IMR-90 (cell line): ENCODE results near the gene PPP1R15A. TPM values are rescaled to one million over a fixed set of nuclear protein-coding genes. Genes with fewer than 3 reads are reported as not detected.

Source experiments
- ATAC-seq: fragments of 200-7000 bp; cut with Tn5 transposase; 2 replicates; pipeline ENCODE4 v1.9.1; 2020; ENCODE audit warnings: low read depth, mild to moderate bottlenecking, moderate library complexity
- BruUV-seq: library from RNA; stranded (reverse); fragments of 400-500 nt; replicated peaks from 2 replicates; lab custom pipeline; 2021; lab: Mats Ljungman, UMichigan
- CTCF ChIA-PET: fragments of 300-600 bp; formaldehyde crosslinking; extraction: SDS; loops from one replicate; lab custom pipeline; 2021; ENCODE audit warnings: antibody characterized with exemption; lab: Yijun Ruan, JAX
- POLR2A ChIA-PET: fragments of 300-600 bp; sonication (Branson Sonifier 250); formaldehyde crosslinking; loops from one replicate; lab custom pipeline; 2022; ENCODE audit warnings: antibody characterized with exemption; ENCODE audit not compliant: unreplicated experiment; lab: Charles Lee
- DNase-seq: peaks from one replicate; pipeline ENCODE4 v3.0.0; 2013
- H2AFZ ChIP-seq: replicated peaks from 2 replicates; pipeline ENCODE3; 2013; ENCODE audit warnings: low read length, mild to moderate bottlenecking; ENCODE audit not compliant: poor library complexity
- H2AK5ac ChIP-seq: 2 replicates; pipeline ENCODE4 v1.6.1; 2013; ENCODE audit warnings: low read depth, low read length, inconsistent platforms
- H2AK9ac ChIP-seq: replicated peaks from 2 replicates; pipeline ENCODE3; 2013; ENCODE audit warnings: mild to moderate bottlenecking, low read depth, low read length, moderate library complexity; ENCODE audit not compliant: poor library complexity
- H2BK120ac ChIP-seq: 2 replicates; pipeline ENCODE4 v1.6.1; 2013; ENCODE audit warnings: low read depth, low read length, inconsistent platforms
- H2BK15ac ChIP-seq: 3 replicates; pipeline ENCODE4 v1.6.1; 2013; ENCODE audit warnings: low read depth, low read length, inconsistent platforms
- H2BK20ac ChIP-seq: 2 replicates; pipeline ENCODE4 v1.6.1; 2013; ENCODE audit warnings: low read depth, mild to moderate bottlenecking, inconsistent platforms, low read length, moderate library complexity
- H2BK5ac ChIP-seq: 2 replicates; pipeline ENCODE4 v1.6.1; 2013; ENCODE audit warnings: mild to moderate bottlenecking, low read depth, low read length, inconsistent platforms; ENCODE audit not compliant: poor library complexity, severe bottlenecking
- H3K14ac ChIP-seq: replicated peaks from 2 replicates; pipeline ENCODE4 v1.6.1; 2013; ENCODE audit warnings: low read depth, low read length, inconsistent platforms
- H3K18ac ChIP-seq: 2 replicates; pipeline ENCODE4 v1.6.1; 2013; ENCODE audit warnings: low read depth, low read length, control low read depth
- H3K23ac ChIP-seq: 2 replicates; pipeline ENCODE4 v1.6.1; 2013; ENCODE audit warnings: low read depth, low read length, inconsistent platforms
- H3K27ac ChIP-seq: 2 replicates; pipeline ENCODE4 v1.5.1; 2013; ENCODE audit warnings: mild to moderate bottlenecking, control low read depth, low read length; ENCODE audit not compliant: insufficient read depth
- H3K27me3 ChIP-seq: 2 replicates; pipeline ENCODE4 v1.6.1; 2013; ENCODE audit warnings: low read length; ENCODE audit not compliant: control insufficient read depth, insufficient read depth
- H3K36me3 ChIP-seq: 2 replicates; pipeline ENCODE4 v1.6.1; 2013; ENCODE audit warnings: low read length, mixed read lengths; ENCODE audit not compliant: control insufficient read depth, insufficient read depth
- H3K4ac ChIP-seq: 2 replicates; pipeline ENCODE4 v1.6.1; 2013; ENCODE audit warnings: low read depth, low read length, inconsistent platforms
- H3K4me1 ChIP-seq: 2 replicates; pipeline ENCODE4 v1.6.1; 2013; ENCODE audit warnings: low read length, mixed read lengths; ENCODE audit not compliant: control insufficient read depth, insufficient read depth
- H3K4me2 ChIP-seq: 2 replicates; pipeline ENCODE4 v1.6.1; 2013; ENCODE audit warnings: low read depth, mild to moderate bottlenecking, control low read depth, low read length, moderate library complexity
- H3K4me3 ChIP-seq: 2 replicates; pipeline ENCODE4 v1.5.1; 2013; ENCODE audit warnings: low read depth, mild to moderate bottlenecking, control low read depth, low read length, moderate library complexity; ENCODE audit not compliant: insufficient read depth
- H3K56ac ChIP-seq: 2 replicates; pipeline ENCODE4 v1.6.1; 2013; ENCODE audit warnings: low read length, inconsistent platforms; ENCODE audit not compliant: insufficient read depth; ENCODE audit errors: extremely low read depth
- H3K79me1 ChIP-seq, 2 experiments: 2 replicates each; pipeline ENCODE4 v1.6.1; 2013; ENCODE audit warnings: low read length in 2 of 2, inconsistent platforms in 1 of 2, low read depth in 1 of 2
- H3K9ac ChIP-seq: 2 replicates; pipeline ENCODE4 v1.6.1; 2013; ENCODE audit warnings: low read depth, low read length, control low read depth
- H3K9me1 ChIP-seq: 2 replicates; pipeline ENCODE4 v1.6.1; 2013; ENCODE audit warnings: low read length, inconsistent platforms; ENCODE audit not compliant: insufficient read depth
- H3K9me3 ChIP-seq: 2 replicates; pipeline ENCODE4 v1.6.1; 2013; ENCODE audit warnings: low read length; ENCODE audit not compliant: control insufficient read depth, insufficient read depth
- H4K20me1 ChIP-seq: 2 replicates; pipeline ENCODE4 v1.6.1; 2013; ENCODE audit warnings: low read length, inconsistent platforms; ENCODE audit not compliant: insufficient read depth
- H4K5ac ChIP-seq: 2 replicates; pipeline ENCODE4 v1.6.1; 2013; ENCODE audit warnings: mild to moderate bottlenecking, low read depth, low read length, control low read depth
- H4K8ac ChIP-seq, 2 experiments: 2 replicates each; pipeline ENCODE4 v1.6.1; 2013; ENCODE audit warnings: low read depth in 2 of 2, low read length in 2 of 2, control low read depth in 1 of 2, inconsistent platforms in 1 of 2
- H4K91ac ChIP-seq: 2 replicates; pipeline ENCODE4 v1.6.1; 2013; ENCODE audit warnings: low read depth, low read length, inconsistent platforms; ENCODE audit not compliant: insufficient read depth
- CEBPB ChIP-seq: IDR thresholded peaks from 2 replicates; pipeline ENCODE4 v1.6.1; 2012; ENCODE audit warnings: low read depth, low read length, improper control_type of control experiment
- MXI1 ChIP-seq: IDR thresholded peaks from 2 replicates; pipeline ENCODE4 v1.6.1; 2012; ENCODE audit warnings: low read depth, mild to moderate bottlenecking, low read length, moderate library complexity, borderline replicate concordance
- RAD21 ChIP-seq: IDR thresholded peaks from 2 replicates; pipeline ENCODE4 v1.6.1; 2012; ENCODE audit warnings: low read length, improper control_type of control experiment
- RFX5 ChIP-seq: IDR thresholded peaks from 2 replicates; pipeline ENCODE4 v1.8.0; 2012; ENCODE audit warnings: low read depth, mild to moderate bottlenecking, low read length, moderate library complexity
- SMC3 ChIP-seq: fragments of 150-350 bp; IDR thresholded peaks from 2 replicates; pipeline ENCODE4 v1.6.1; 2016; ENCODE audit warnings: low read depth, mild to moderate bottlenecking, antibody characterized with exemption, low read length, moderate library complexity
- WGBS, 2 experiments: methylation state at CpG; one replicate each; pipeline versions ENCODE4 v1.1.5 to v1.1.7; 2013; ENCODE audit warnings: missing lambda C conversion rate in 2 of 2; ENCODE audit not compliant: insufficient read length in 1 of 2; ENCODE audit errors: extremely low coverage in 2 of 2; 5-methylcytosine and 5-hydroxymethylcytosine counted together
- dilution Hi-C: fragments of 300-500 bp; cut with HindIII; formaldehyde crosslinking; loops from one replicate; pipeline ENCODE4 v1.14.3; 2018; ENCODE audit warnings: low sequenced_read_pairs; ENCODE audit not compliant: unreplicated experiment
- in situ Hi-C: fragments of 300-500 bp; cut with MboI; formaldehyde crosslinking; loops from 3 replicates; pipeline ENCODE4 v1.14.3; 2019; ENCODE audit warnings: low sequenced_read_pairs, inconsistent platforms, mixed read lengths
- intact Hi-C: fragments of 100-400 bp; cut with micrococcal nuclease; formaldehyde crosslinking; loops from 2 replicates; pipeline ENCODE4 v1.10.0; 2022
- polyA plus RNA-seq, 3 experiments: library from polyadenylated mRNA; depleted of rRNA; stranded (reverse); fragments of >200 nt; gene quantifications; 2 replicates each; pipeline ENCODE4 v1.2.3, GENCODE V29; 2012; ENCODE audit warnings: low replicate concordance in 1 of 3
- total RNA-seq: library from RNA; depleted of rRNA; stranded (reverse); fragments of >200 nt; gene quantifications from 2 replicates; pipeline ENCODE4 v1.2.3, GENCODE V29; 2012

Gene PPP1R15A
- total and polyA plus RNA-seq, 2 of the 4 experiments (the other 2 are of a cell fraction), result 26.7 to 87.7 TPM

- no peak for TF ChIP-seq SMC3
Observed at GRCh38 chr19:48867123-48867745, 5.0 kb upstream of the PPP1R15A start (continued).

- Histone ChIP-seq H2AK5ac (peak overlapping the region; percentile 73), H3K18ac (peak overlapping the region; percentile 99), H2BK20ac (0 out of 2 replicates have a peak overlapping the region, but pooled peaks have one; percentile 85), H3K4me2 (peak overlapping the region; percentile 99), H2AFZ (peak overlapping the region; percentile 87), H4K5ac (peak overlapping the region; percentile 98), H2BK5ac (peak overlapping the region; percentile 88), H2BK120ac (peak overlapping the region; percentile 89), H4K91ac (peak overlapping the region; percentile 78), H3K4ac (peak overlapping the region; percentile 99), H2BK15ac (0 out of 3 replicates have a peak overlapping the region, but pooled peaks have one; percentile 51), H3K14ac (peak overlapping the region; percentile 99), H4K20me1 (peaks cover 4% of the 10 kb centered on the region), H3K79me1 (peaks cover 12 to 61% of the 10 kb centered on the region in 2 experiments), H4K8ac (peak overlapping the region; percentile 93 to 98; a peak in 3 of 4 replicates), H3K56ac (peak overlapping the region; percentile 91), H3K27ac (peak overlapping the region; percentile 82), H3K9me1 (peaks cover 9% of the 10 kb centered on the region; the same call in 1 of the 2 replicates), H3K4me3 (peak overlapping the region; percentile 54), H2AK9ac (peak overlapping the region; percentile 96), H3K9me3 (no peaks in the 10 kb centered on the region), H3K9ac (peak overlapping the region; percentile 95), H3K27me3 (no peaks in the 10 kb centered on the region), H3K4me1 (peaks cover 19% of the 10 kb centered on the region), H3K36me3 (peaks cover 12% of the 10 kb centered on the region), H3K23ac (peak overlapping the region; percentile 100; the same call in 1 of the 2 replicates)
- dilution Hi-C loops, result no loop called here
- intact Hi-C loops, result no loop called here
- TF ChIP-seq CEBPB, result no peak
- no peak for TF ChIP-seq SMC3
- TF ChIP-seq RAD21, result no peak
- TF ChIP-seq RFX5, result no peak
- no peak for TF ChIP-seq MXI1
- no TSS peak for BruUV-seq
- in situ Hi-C loops, result no loop called here
- DNase-seq (no peak), ATAC-seq (no peak; the same call in 1 of the 2 replicates)
- ChIA-PET CTCF (interaction anchor here (0.6 kb wide), 1 partner anchor 112 kb away, joined by 8 read pairs; no protein-coding TSS in a partner anchor), POLR2A (no interaction called here)
- WGBS, 2 experiments, result 36% methylated on average over 3 of the region's 7 CpGs; no CpG with 5 or more reads in 1 of the 2 experiments
Observed at GRCh38 chr19:48867746-48868113, 4.5 kb upstream of the PPP1R15A start.
